ENCODE measurements around the gene RAP1GAP2.

Gene RAP1GAP2

GRCh38 chr17:2794111-2794803 is 2.0 kb upstream of the RAP1GAP2 start:
- Histone ChIP-seq H3K4me2 (ENCODE audit: low read length) (no peak overlapping the region), H3K4me1 (ENCODE audit: insufficient read depth, low read length, severe bottlenecking) (no peaks in the 10 kb centered on the region), H3K27ac (ENCODE audit: low read depth, low read length, poor library complexity, severe bottlenecking) (no peak overlapping the region), H3K36me3 (ENCODE audit: insufficient read depth, low read length) (no peaks in the 10 kb centered on the region), H3K4me3 (ENCODE audit: low read depth, low read length, poor library complexity, severe bottlenecking) (no peak overlapping the region), H2AFZ (ENCODE audit: low read length) (no peak overlapping the region), H3K9me3 (ENCODE audit: low read length) (no peaks in the 10 kb centered on the region), H3K79me2 (ENCODE audit: insufficient read depth, low read length) (no peaks in the 10 kb centered on the region), H3K27me3 (ENCODE audit: insufficient read depth, low read length) (peaks cover 12% of the 10 kb centered on the region), H3K9ac (ENCODE audit: low read length) (no peak overlapping the region), H4K20me1 (ENCODE audit: insufficient read depth, low read length) (no peaks in the 10 kb centered on the region), H3F3A (ENCODE audit: insufficient read depth, low read length) (no peaks in the 10 kb centered on the region), H3K9me2 (ENCODE audit: low read depth, low read length) (no peaks in the 10 kb centered on the region)
- TF ChIP-seq CTCF (IDR thresholded peaks at IDR 0.05; ENCODE audit: low read length) (no peak), EZH2 (IDR thresholded peaks at IDR 0.05; ENCODE audit: borderline replicate concordance, low read length) (no peak)

- Histone ChIP-seq H3K4me2 (ENCODE audit: low read length) (no peak overlapping the region), H3K9me2 (ENCODE audit: low read depth, low read length) (no peaks in the 10 kb centered on the region), H3K79me2 (ENCODE audit: insufficient read depth, low read length) (no peaks in the 10 kb centered on the region), H3K4me1 (ENCODE audit: insufficient read depth, low read length, severe bottlenecking) (no peaks in the 10 kb centered on the region), H3K9me3 (ENCODE audit: low read length) (no peaks in the 10 kb centered on the region), H3K4me3 (ENCODE audit: low read depth, low read length, poor library complexity, severe bottlenecking) (no peak overlapping the region), H4K20me1 (ENCODE audit: insufficient read depth, low read length) (no peaks in the 10 kb centered on the region), H3K27ac (ENCODE audit: low read depth, low read length, poor library complexity, severe bottlenecking) (no peak overlapping the region), H3F3A (ENCODE audit: insufficient read depth, low read length) (no peaks in the 10 kb centered on the region), H3K27me3 (ENCODE audit: insufficient read depth, low read length) (peaks cover 7% of the 10 kb centered on the region; the same call in 1 of the 2 replicates), H3K9ac (ENCODE audit: low read length) (no peak overlapping the region), H3K36me3 (ENCODE audit: insufficient read depth, low read length) (no peaks in the 10 kb centered on the region), H2AFZ (ENCODE audit: low read length) (no peak overlapping the region)
- TF ChIP-seq EZH2 (IDR thresholded peaks at IDR 0.05; ENCODE audit: borderline replicate concordance, low read length) (no peak), CTCF (IDR thresholded peaks at IDR 0.05; ENCODE audit: low read length) (no peak)
Measured at GRCh38 chr17:2795441-2796163, 636 bp upstream of the RAP1GAP2 start.

GRCh38 chr17:2797226-2797625 is 988 bp downstream of the RAP1GAP2 start:
- H3K9me2 ChIP-seq (ENCODE audit: low read depth, low read length) = no peaks in the 10 kb centered on the region
- H3F3A ChIP-seq (ENCODE audit: insufficient read depth, low read length) = no peaks in the 10 kb centered on the region
- no peak overlapping the region for H3K4me2 ChIP-seq (ENCODE audit: low read length)
- H2AFZ ChIP-seq (ENCODE audit: low read length) = no peak overlapping the region
- H3K36me3 ChIP-seq (ENCODE audit: insufficient read depth, low read length) = no peaks in the 10 kb centered on the region
- no peak overlapping the region for H3K9ac ChIP-seq (ENCODE audit: low read length)
- H3K27me3 ChIP-seq (ENCODE audit: insufficient read depth, low read length) = peaks cover 7% of the 10 kb centered on the region; the same call in 1 of the 2 replicates
- no peak overlapping the region for H3K27ac ChIP-seq (ENCODE audit: low read depth, low read length, poor library complexity, severe bottlenecking)
- TF ChIP-seq EZH2 (IDR thresholded peaks at IDR 0.05; ENCODE audit: borderline replicate concordance, low read length) = no peak
- TF ChIP-seq CTCF (IDR thresholded peaks at IDR 0.05; ENCODE audit: low read length) = no peak
- no peak overlapping the region for H3K4me3 ChIP-seq (ENCODE audit: low read depth, low read length, poor library complexity, severe bottlenecking)
- H3K79me2 ChIP-seq (ENCODE audit: insufficient read depth, low read length) = no peaks in the 10 kb centered on the region
- H3K9me3 ChIP-seq (ENCODE audit: low read length) = no peaks in the 10 kb centered on the region
- no peaks in the 10 kb centered on the region for H3K4me1 ChIP-seq (ENCODE audit: insufficient read depth, low read length, severe bottlenecking)
- H4K20me1 ChIP-seq (ENCODE audit: insufficient read depth, low read length) = no peaks in the 10 kb centered on the region

Measured in OCI-LY1 (cell line).